IPS DF 6.9 (cell line): ENCODE results near the gene DTNBP1.

ENCODE experiments used
- DNase-seq: peaks from one replicate; pipeline ENCODE4 v3.0.0-alpha.2; 2013; ENCODE audit warnings: low read depth, low spot score
- H3K27ac ChIP-seq: one replicate; pipeline ENCODE4 v1.5.1; 2013; ENCODE audit warnings: low read length, control low read depth
- H3K27me3 ChIP-seq: 2 replicates; pipeline ENCODE4 v1.6.1; 2013; ENCODE audit warnings: mild to moderate bottlenecking, low read length; ENCODE audit not compliant: control insufficient read depth, insufficient read depth
- H3K36me3 ChIP-seq: 2 replicates; pipeline ENCODE4 v1.6.1; 2013; ENCODE audit warnings: low read length; ENCODE audit not compliant: control insufficient read depth, insufficient read depth
- H3K4me1 ChIP-seq: 2 replicates; pipeline ENCODE4 v1.6.1; 2013; ENCODE audit warnings: low read length; ENCODE audit not compliant: control insufficient read depth, insufficient read depth
- H3K4me3 ChIP-seq: 2 replicates; pipeline ENCODE4 v1.5.1; 2013; ENCODE audit warnings: mild to moderate bottlenecking, low read length
- H3K9me3 ChIP-seq: 2 replicates; pipeline ENCODE4 v1.6.1; 2013; ENCODE audit warnings: low read length, inconsistent platforms; ENCODE audit not compliant: control insufficient read depth, insufficient read depth
- WGBS: extraction: QIAGEN DNeasy Blood & Tissue Kit; methylation state at CpG from one replicate; pipeline ENCODE4 v1.1.7; 2013; ENCODE audit warnings: mixed read lengths, missing lambda C conversion rate; ENCODE audit not compliant: insufficient read length, insufficient coverage; 5-methylcytosine and 5-hydroxymethylcytosine counted together

DTNBP1 gene

DNA sequence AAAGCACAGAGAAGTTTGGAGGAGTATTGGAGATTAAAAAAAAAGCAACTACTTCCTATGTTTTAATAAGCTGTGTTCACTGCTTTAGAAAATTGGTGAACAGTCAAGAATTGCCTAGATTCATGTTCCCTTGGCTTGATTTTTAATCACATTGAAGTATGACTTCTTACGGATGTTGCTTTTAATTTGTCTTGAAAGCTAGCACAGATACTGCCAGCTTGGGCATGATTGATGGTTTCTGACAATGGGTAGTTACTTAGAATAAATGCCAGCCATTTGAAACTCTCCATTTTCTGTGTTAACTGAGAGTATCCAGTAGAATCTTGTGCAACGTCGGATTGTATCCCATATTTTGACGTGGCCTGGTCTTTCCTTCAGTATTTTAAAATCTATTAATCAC lies 178.0 kb downstream of the DTNBP1 start:
- no peak overlapping the region for H3K4me3 ChIP-seq
- no peak overlapping the region for H3K27ac ChIP-seq
- H3K36me3 ChIP-seq: peaks cover 24% of the 10 kb centered on the region
- no peaks in the 10 kb centered on the region for H3K27me3 ChIP-seq
- H3K9me3 ChIP-seq: no peaks in the 10 kb centered on the region
- DNase-seq: no peak
- peaks cover 3% of the 10 kb centered on the region; the same call in 1 of the 2 replicates for H3K4me1 ChIP-seq
- no CpG with 5 or more reads among the region's 4 CpGs for WGBS

DNA sequence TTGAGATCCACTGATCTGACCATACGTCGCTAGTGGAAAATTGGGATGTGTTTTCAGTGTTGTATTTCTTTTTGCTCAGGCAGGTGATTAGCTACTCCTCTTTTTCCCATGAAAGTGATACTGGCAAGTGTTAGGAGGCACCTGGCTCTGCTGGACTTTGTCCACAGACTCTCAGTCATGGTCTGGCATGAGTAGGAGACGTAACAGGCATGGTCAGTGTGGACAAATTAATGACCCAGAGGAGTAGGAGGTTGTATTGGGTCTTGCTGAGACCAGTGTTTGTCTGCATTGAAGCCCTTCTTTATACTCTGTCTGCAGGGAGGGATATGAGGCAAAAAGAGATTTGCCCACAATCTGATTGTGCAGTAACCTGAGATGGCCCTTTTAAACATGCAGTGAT lies 178.7 kb downstream of the DTNBP1 start:
- no peaks in the 10 kb centered on the region for H3K27me3 ChIP-seq
- DNase-seq: no peak
- no peaks in the 10 kb centered on the region for H3K9me3 ChIP-seq
- H3K4me3 ChIP-seq: no peak overlapping the region
- H3K36me3 ChIP-seq: peaks cover 21% of the 10 kb centered on the region
- no peak overlapping the region for H3K27ac ChIP-seq
- no CpG with 5 or more reads among the region's 3 CpGs for whole genome bisulfite sequencing
- peaks cover 4% of the 10 kb centered on the region for H3K4me1 ChIP-seq

DNA sequence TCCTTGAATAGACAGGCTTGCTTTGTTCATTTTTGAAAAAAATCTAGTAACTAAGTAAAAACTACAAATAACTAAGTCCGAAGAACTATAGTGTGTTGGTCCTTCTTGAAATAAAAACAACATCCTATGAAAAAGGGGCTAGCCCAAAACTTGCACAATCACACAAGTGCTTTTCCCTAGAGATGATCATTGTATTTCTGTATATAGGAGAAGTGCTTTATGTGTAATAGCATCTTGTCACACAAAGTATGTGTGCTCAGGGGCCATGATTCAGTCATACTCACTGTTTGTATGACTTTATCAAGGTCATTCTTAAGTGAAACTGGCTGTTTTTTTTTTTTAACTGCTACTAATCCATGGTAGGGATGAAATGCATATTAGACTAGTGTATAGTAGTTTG lies 179.8 kb downstream of the DTNBP1 start:
- no peak for DNase-seq
- peaks cover 10% of the 10 kb centered on the region for H3K36me3 ChIP-seq
- H3K4me1 ChIP-seq: peaks cover 4% of the 10 kb centered on the region
- no peaks in the 10 kb centered on the region for H3K9me3 ChIP-seq
- H3K27ac ChIP-seq: no peak overlapping the region
- H3K4me3 ChIP-seq: no peak overlapping the region
- no CpG with 5 or more reads among the region's 1 CpG for WGBS
- H3K27me3 ChIP-seq: no peaks in the 10 kb centered on the region

DNA sequence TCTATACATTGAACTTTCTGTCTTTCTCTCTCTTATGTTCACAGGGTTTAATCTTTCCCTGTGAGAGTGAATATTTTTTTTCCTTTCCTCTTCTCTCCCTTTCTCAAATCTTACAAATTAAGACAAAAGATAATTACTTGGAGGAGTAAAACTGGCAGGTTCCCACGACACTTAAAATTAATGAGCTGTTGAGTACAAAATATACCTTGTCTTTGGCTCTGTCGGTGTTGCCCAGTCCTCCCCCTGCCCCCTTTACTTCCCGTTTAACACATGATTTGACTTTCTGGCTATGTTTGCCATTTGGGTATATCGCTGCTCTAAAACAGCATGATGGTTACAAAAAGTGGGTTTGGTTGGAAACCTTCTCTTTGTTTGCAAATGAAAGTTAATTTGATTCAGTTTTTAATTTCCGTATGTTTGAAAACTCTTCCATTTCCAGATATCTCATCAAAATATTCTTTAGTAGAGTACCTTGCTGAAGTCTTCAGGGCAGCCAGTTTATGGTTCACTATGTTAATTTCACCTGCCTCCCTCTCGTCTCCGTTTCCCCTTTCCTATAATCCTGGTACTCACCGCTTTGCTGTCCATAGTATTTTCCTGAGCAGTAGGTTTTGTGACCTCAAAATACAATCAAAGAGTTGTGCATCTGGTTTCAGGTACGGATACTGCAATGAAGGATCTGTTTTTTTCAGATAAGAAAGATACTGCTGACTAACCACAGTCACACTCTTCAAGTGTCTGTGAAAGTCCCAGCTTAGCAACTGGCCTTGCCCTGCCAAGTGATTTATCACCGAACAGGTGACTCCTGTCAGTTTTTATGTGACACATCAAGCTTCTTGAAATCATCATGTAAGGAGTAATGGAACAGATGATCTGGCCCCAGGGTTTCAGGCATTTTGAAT lies 181.2 kb downstream of the DTNBP1 start:
- WGBS: no CpG with 5 or more reads among the region's 10 CpGs
- Histone ChIP-seq H3K4me3 (no peak overlapping the region), H3K27ac (no peak overlapping the region), H3K9me3 (no peaks in the 10 kb centered on the region), H3K4me1 (peaks cover 4% of the 10 kb centered on the region), H3K36me3 (no peaks in the 10 kb centered on the region), H3K27me3 (no peaks in the 10 kb centered on the region)
- DNase-seq: no peak

DNA sequence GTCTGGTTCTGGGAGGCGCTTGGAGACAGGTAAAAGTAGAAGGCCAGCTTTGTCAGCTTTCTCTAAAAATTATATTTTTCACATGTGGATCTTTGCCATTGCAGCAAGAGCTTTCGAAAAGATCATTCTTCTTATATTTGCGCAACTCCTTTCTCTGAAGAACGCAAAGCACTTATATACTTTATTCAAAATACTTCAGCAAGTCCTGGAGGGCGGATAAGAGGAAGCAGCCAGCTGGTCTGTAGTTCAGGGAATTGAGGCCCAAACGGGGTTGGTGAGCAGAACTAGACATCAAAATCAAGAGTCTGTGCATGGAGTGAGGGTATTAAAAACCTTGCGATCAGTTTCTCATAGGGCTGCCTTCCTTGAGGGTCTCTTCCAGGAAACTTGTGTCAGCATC lies 182.3 kb downstream of the DTNBP1 start:
- Histone ChIP-seq H3K4me3 (no peak overlapping the region), H3K9me3 (no peaks in the 10 kb centered on the region), H3K27ac (no peak overlapping the region), H3K4me1 (peaks cover 4% of the 10 kb centered on the region), H3K27me3 (no peaks in the 10 kb centered on the region), H3K36me3 (no peaks in the 10 kb centered on the region; the same call in none of the 2 replicates)
- no peak for DNase-seq
- no CpG with 5 or more reads among the region's 7 CpGs for WGBS

DNA sequence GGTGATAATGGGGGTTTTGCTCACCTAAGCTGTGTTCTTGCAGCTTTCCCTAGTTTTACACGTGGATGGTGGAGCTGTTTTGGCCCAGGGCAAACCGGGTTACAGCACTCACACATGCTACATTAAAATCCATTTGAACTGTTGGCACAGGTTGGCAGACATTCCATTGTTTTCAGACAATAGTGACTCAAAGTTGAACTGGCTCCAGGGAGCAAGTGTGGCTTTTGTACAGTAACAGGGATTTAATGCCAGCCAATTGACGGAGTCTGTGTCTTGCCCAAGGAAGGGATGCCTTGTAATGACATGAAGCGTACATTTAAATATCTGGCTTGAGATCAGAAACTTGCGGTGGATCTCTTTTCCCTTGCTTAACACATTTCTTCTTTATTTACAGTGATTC lies 183.1 kb downstream of the DTNBP1 start:
- Histone ChIP-seq H3K27ac (no peak overlapping the region), H3K27me3 (no peaks in the 10 kb centered on the region), H3K4me3 (no peak overlapping the region), H3K4me1 (peaks cover 7% of the 10 kb centered on the region), H3K36me3 (peaks cover 4% of the 10 kb centered on the region), H3K9me3 (no peaks in the 10 kb centered on the region)
- no CpG with 5 or more reads among the region's 5 CpGs for WGBS
- DNase-seq: no peak

DNA sequence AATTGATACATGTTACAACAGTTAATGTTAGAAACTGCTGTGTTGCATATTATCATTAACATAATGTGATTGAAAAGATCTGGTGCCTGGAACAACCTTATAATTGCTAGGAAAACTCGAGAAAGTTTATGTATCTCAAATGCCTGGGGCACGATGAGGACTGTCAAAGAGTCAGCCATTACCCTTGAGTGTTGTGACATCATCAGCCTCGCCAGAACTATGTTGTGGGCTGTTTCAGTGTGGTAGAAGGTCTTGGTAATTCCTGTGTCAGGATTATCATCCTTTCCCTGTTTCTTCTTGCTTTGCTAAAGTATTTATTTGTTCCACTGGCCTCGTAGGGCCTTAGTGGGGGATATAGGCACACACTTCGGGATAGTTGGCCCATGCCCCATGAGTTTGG lies 185.1 kb downstream of the DTNBP1 start:
- WGBS: no CpG with 5 or more reads among the region's 5 CpGs
- no peak for DNase-seq
- no peak overlapping the region for H3K4me3 ChIP-seq
- H3K27ac ChIP-seq: no peak overlapping the region
- H3K4me1 ChIP-seq: peaks cover 7% of the 10 kb centered on the region
- no peaks in the 10 kb centered on the region for H3K27me3 ChIP-seq
- H3K36me3 ChIP-seq: peaks cover 4% of the 10 kb centered on the region
- H3K9me3 ChIP-seq: no peaks in the 10 kb centered on the region

DNA sequence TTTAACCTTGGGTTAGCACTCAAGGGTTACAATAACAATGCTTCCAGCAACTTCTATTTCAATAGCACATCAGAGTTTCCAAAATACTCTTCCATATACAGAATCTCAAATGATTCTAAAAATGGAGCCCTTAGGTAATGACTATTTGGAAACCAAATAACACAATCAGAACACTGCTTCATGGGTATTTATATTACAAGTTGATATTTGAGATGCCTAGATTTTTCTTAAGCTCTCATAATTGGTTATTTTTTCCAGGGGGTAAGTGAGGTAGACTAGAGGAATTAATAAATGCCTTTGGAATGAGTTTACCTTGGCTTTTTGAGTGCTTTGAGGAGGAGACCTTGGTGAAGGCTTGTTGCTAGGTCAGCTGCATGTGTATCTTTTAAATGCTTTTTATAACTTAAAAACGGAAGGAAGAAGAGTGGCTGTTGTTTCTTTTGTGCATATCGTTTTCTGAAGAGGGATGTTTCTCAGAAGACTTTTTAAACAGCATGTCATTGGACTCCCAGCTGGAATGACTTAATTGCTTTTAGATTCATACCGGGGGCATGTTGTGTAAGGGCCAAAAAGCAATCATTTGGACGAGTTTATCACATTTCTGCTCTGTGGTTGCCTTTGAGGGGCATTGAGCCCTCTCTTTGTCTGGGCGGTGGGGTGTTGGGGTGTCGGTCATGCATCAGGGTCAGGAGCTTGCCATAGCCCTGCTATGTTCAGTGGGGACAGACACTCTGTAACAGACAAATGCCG lies 186.0 kb downstream of the DTNBP1 start:
- H3K27ac ChIP-seq: no peak overlapping the region
- no peaks in the 10 kb centered on the region for H3K9me3 ChIP-seq
- no peaks in the 10 kb centered on the region for H3K27me3 ChIP-seq
- WGBS: no CpG with 5 or more reads among the region's 7 CpGs
- H3K4me1 ChIP-seq: peaks cover 7% of the 10 kb centered on the region
- DNase-seq: no peak
- peaks cover 4% of the 10 kb centered on the region for H3K36me3 ChIP-seq
- H3K4me3 ChIP-seq: no peak overlapping the region

DNA sequence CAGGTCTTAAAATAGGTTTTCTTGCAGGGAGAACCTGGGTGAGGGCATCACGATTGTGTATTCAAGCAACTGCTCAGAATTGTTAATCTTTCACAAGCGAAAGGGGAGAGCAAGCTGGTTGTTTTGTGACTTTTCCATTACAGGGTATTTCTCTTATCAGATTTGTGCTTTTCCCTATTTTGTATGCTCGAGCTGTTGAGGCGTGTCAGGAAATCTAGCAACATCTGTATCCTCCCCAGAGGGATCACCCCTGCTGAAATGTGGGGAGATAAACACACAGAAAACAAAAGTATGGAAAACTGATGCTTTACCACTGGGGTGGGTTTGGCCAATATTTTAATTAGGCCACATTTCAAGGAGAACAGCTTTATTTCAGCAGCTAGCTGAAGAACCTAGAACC lies 187.0 kb downstream of the DTNBP1 start:
- Histone ChIP-seq H3K36me3 (peaks cover 4% of the 10 kb centered on the region), H3K4me1 (peaks cover 7% of the 10 kb centered on the region), H3K27ac (no peak overlapping the region), H3K4me3 (no peak overlapping the region), H3K27me3 (no peaks in the 10 kb centered on the region), H3K9me3 (no peaks in the 10 kb centered on the region)
- no CpG with 5 or more reads among the region's 4 CpGs for WGBS
- no peak for DNase-seq

DNA sequence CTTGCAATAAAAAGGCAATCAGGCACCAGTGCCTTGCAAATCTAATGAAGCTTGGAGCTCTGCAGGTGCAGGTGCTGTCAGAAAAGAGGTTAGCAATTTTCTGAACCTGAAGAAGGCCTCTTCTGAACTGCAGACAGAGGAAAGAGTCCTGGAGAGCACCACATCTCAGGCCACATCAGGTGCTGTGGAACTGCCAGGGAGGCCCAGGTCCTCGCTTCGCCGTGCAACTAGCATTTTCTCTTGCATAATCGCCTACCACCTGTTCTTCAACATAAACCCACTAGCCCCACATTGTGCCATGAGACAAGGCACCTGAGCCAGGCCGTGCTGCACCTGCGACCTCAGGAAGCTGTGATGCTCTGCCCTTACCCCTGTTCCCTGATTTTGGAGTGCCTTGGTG lies 187.6 kb downstream of the DTNBP1 start:
- DNase-seq: no peak
- H3K27ac ChIP-seq: no peak overlapping the region
- peaks cover 8% of the 10 kb centered on the region for H3K36me3 ChIP-seq
- no peaks in the 10 kb centered on the region for H3K9me3 ChIP-seq
- no peaks in the 10 kb centered on the region for H3K27me3 ChIP-seq
- H3K4me1 ChIP-seq: peaks cover 7% of the 10 kb centered on the region
- no CpG with 5 or more reads among the region's 6 CpGs for WGBS
- no peak overlapping the region for H3K4me3 ChIP-seq
